ENCODE data around the gene TPK1. TPM values are rescaled to one million over a fixed set of nuclear protein-coding genes. Genes with fewer than 3 reads are reported as not detected.

TPK1 gene
- total and polyA plus RNA-seq, 4 donors: 6.7 to 14.1 (median 12.4) TPM

DNA sequence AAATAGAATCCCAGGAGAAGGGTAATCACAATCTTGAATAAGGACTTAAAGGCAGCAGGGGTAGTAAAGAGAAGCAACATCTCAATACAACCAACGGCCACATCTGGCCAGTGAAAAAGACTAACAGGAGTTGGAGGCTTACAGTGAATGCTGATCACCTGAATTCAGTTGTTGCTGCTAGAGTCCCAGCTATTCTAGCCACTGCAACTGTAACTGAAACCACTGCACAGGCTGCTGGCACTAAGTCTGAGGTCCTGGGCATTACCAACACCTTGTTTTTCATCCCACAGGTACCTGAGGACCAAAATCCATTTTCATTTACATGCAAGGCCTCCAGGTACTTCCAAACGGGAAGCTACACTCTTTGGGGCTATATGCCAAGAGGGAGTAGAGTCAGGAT, 44.4 kb downstream of the TPK1 start:
- no peak for ATAC-seq (ENCODE audit: low FRiP score)
- H3K4me3 ChIP-seq (ENCODE audit: low read length in 2 of 2): no peak overlapping the region
- no peaks in the 10 kb centered on the region for H3K36me3 ChIP-seq (ENCODE audit: control insufficient read depth in 1 of 2, insufficient read depth in 2 of 2, low read length in 1 of 2)

DNA sequence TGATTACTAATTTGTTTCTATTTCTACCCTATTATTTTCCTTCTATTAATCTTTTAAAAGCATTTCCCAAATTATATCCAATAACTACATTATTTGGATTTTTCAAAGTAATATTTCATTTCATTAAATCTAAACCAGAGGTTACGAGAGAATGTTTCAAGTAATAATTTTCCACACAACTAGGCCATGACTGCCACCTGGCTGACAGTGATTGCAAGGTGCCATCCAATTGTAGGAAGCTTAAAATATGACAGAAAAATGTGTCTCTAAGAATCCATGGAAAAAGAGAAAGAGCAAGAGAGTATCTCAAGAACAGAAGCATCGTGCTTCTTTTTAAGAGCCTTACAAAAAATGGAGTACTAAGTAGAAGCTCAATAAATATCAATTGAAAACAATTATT, 48.7 kb downstream of the TPK1 start:
- no peak overlapping the region for H3K4me3 ChIP-seq (ENCODE audit: low read length in 2 of 2)
- DNase-seq (no peak), ATAC-seq (ENCODE audit: low FRiP score) (no peak)
- H3K27me3 ChIP-seq (ENCODE audit: control insufficient read depth in 1 of 2, insufficient read depth in 2 of 2, low read length in 1 of 2): no peaks in the 10 kb centered on the region
- intact Hi-C loops (cut with DNase I): loop anchor here (10.0 kb wide), 1 partner anchor 48 kb away; the partner anchor contains the start of gene TPK1 (in 2 of the 2)
- WGBS, 2 donors: 78 to 83% methylated on average over 2 of the region's 2 CpGs
- peaks cover 0 to 1% of the 10 kb centered on the region in 2 donors for H3K4me1 ChIP-seq (ENCODE audit: control insufficient read depth in 1 of 2, insufficient read depth in 2 of 2, low read length in 2 of 2)
- H3K9me3 ChIP-seq (ENCODE audit: control insufficient read depth, low read length): no peaks in the 10 kb centered on the region
- no peak overlapping the region for H3K27ac ChIP-seq (ENCODE audit: low read depth in 1 of 2, low read length in 2 of 2)
- no peaks in the 10 kb centered on the region for H3K36me3 ChIP-seq (ENCODE audit: control insufficient read depth in 1 of 2, insufficient read depth in 2 of 2, low read length in 1 of 2)

More for the DNA sequence above, 44.4 kb downstream of the TPK1 start:
- no peaks in the 10 kb centered on the region for H3K4me1 ChIP-seq (ENCODE audit: control insufficient read depth in 1 of 2, insufficient read depth in 2 of 2, low read length in 2 of 2)
- intact Hi-C loops (cut with DNase I): no loop called here
- DNase-seq: no peak
- H3K27ac ChIP-seq (ENCODE audit: low read depth in 1 of 2, low read length in 2 of 2): no peak overlapping the region
- 78 to 80% methylated on average over 2 of the region's 2 CpGs for WGBS, 2 donors
- no peaks in the 10 kb centered on the region for H3K9me3 ChIP-seq (ENCODE audit: control insufficient read depth, low read length)
- no peaks in the 10 kb centered on the region for H3K27me3 ChIP-seq (ENCODE audit: control insufficient read depth in 1 of 2, insufficient read depth in 2 of 2, low read length in 1 of 2)

GRCh38 chr7:144786522-144786921, 49.3 kb downstream of the TPK1 start:
- H3K4me1 ChIP-seq (ENCODE audit: control insufficient read depth in 1 of 2, insufficient read depth in 2 of 2, low read length in 2 of 2): peaks cover 0 to 1% of the 10 kb centered on the region in 2 donors
- no peak overlapping the region for H3K27ac ChIP-seq (ENCODE audit: low read depth in 1 of 2, low read length in 2 of 2)
- 90 to 96% methylated on average over 2 of the region's 2 CpGs for WGBS, 2 donors
- no peak overlapping the region for H3K4me3 ChIP-seq (ENCODE audit: low read length in 2 of 2)
- no peaks in the 10 kb centered on the region for H3K36me3 ChIP-seq (ENCODE audit: control insufficient read depth in 1 of 2, insufficient read depth in 2 of 2, low read length in 1 of 2)
- DNase-seq (no peak), ATAC-seq (ENCODE audit: low FRiP score) (no peak)
- H3K9me3 ChIP-seq (ENCODE audit: control insufficient read depth, low read length): no peaks in the 10 kb centered on the region
- H3K27me3 ChIP-seq (ENCODE audit: control insufficient read depth in 1 of 2, insufficient read depth in 2 of 2, low read length in 1 of 2): no peaks in the 10 kb centered on the region
- intact Hi-C loops (cut with DNase I): loop anchor here (10.0 kb wide), 1 partner anchor 48 kb away; the partner anchor contains the start of gene TPK1 (in 2 of the 2)

DNA sequence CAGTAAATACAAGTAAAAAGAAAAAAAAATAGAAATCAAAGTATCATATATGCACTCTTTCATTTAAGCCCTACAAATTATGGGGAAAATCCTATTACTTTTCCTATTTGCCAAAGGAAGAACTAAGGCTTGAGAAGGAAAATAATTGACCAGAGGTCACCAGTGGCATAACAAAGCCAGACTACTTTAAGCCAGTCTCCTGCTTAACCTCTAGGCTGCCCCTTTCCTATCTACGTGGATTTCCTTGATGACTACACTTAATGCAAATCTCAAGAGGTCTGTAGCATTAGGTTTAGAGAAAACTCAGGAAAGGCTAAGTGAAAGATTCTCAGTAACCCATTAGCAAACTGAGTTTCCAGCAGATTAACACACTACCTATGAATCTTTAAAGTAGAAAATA, 49.8 kb downstream of the TPK1 start:
- no peak for ATAC-seq (ENCODE audit: low FRiP score)
- intact Hi-C loops (cut with DNase I): loop anchor here (10.0 kb wide), 1 partner anchor 49 kb away; the partner anchor contains the start of gene TPK1 (in 2 of the 2)
- no peaks in the 10 kb centered on the region for H3K27me3 ChIP-seq (ENCODE audit: control insufficient read depth in 1 of 2, insufficient read depth in 2 of 2, low read length in 1 of 2)
- peaks cover 0 to 1% of the 10 kb centered on the region in 2 donors for H3K4me1 ChIP-seq (ENCODE audit: control insufficient read depth in 1 of 2, insufficient read depth in 2 of 2, low read length in 2 of 2)
- DNase-seq: no peak
- 92% methylated on average over 1 of the region's 1 CpG for WGBS, 2 donors
- H3K4me3 ChIP-seq (ENCODE audit: low read length in 2 of 2): no peak overlapping the region
- no peaks in the 10 kb centered on the region for H3K9me3 ChIP-seq (ENCODE audit: control insufficient read depth, low read length)
- H3K27ac ChIP-seq (ENCODE audit: low read depth in 1 of 2, low read length in 2 of 2): no peak overlapping the region
- no peaks in the 10 kb centered on the region for H3K36me3 ChIP-seq (ENCODE audit: control insufficient read depth in 1 of 2, insufficient read depth in 2 of 2, low read length in 1 of 2)

DNA sequence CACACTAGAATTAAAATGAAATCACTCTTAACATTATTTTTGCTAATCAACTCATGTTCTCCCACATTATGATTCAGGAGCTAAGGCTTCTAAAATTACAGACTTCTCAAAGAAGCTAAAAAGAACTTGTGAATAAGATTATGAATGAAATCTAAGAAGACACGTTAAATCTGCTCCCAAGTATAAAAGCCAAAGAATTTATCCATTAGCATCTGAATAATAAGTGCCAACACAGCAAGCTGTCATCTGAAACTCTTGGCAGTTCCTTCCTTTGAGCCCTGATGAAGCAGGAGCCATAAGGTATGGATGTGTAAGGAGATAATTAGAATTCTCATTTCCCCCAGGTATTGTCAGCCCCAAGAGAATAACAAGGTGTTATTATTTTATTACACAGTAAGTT, 50.3 kb downstream of the TPK1 start:
- H3K4me3 ChIP-seq (ENCODE audit: low read length in 2 of 2): no peak overlapping the region
- ATAC-seq (ENCODE audit: low FRiP score): no peak

DNA sequence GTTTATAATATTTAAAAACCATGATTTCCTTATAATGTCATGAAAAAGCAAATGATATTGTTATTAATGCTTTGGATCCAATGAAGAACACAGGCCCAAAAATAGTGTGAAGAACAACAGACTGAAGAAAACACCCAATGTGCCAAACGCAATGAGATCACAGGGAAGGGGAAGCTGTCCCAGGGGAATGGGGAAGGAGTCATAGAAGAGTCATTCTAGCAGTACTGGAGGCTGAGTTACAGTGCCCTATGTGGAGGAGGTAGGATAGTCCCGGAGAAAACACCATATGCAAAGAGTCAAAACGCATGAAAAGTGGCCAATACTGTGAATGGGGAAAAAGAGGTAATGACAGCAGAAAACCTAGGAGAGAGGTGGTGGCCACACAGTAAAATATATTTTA, 50.9 kb downstream of the TPK1 start:
- DNase-seq (no peak), ATAC-seq (ENCODE audit: low FRiP score) (peak; percentile 84)
- H3K27me3 ChIP-seq (ENCODE audit: control insufficient read depth in 1 of 2, insufficient read depth in 2 of 2, low read length in 1 of 2): no peaks in the 10 kb centered on the region
- WGBS, 2 donors: 26 to 30% methylated on average over 3 of the region's 3 CpGs
- no peak overlapping the region for H3K4me3 ChIP-seq (ENCODE audit: low read length in 2 of 2)
- no peaks in the 10 kb centered on the region for H3K9me3 ChIP-seq (ENCODE audit: control insufficient read depth, low read length)
- H3K27ac ChIP-seq (ENCODE audit: low read depth in 1 of 2, low read length in 2 of 2): no peak overlapping the region
- intact Hi-C loops (cut with DNase I): loop anchor here (10.0 kb wide), 1 partner anchor 50 kb away; the partner anchor contains the start of gene TPK1 (in 2 of the 2)
- no peaks in the 10 kb centered on the region for H3K36me3 ChIP-seq (ENCODE audit: control insufficient read depth in 1 of 2, insufficient read depth in 2 of 2, low read length in 1 of 2)
- H3K4me1 ChIP-seq (ENCODE audit: control insufficient read depth in 1 of 2, insufficient read depth in 2 of 2, low read length in 2 of 2): peaks cover 0 to 1% of the 10 kb centered on the region in 2 donors

More for the DNA sequence above, 50.3 kb downstream of the TPK1 start:
- H3K9me3 ChIP-seq (ENCODE audit: control insufficient read depth, low read length): no peaks in the 10 kb centered on the region
- H3K27me3 ChIP-seq (ENCODE audit: control insufficient read depth in 1 of 2, insufficient read depth in 2 of 2, low read length in 1 of 2): no peaks in the 10 kb centered on the region
- DNase-seq: no peak
- H3K36me3 ChIP-seq (ENCODE audit: control insufficient read depth in 1 of 2, insufficient read depth in 2 of 2, low read length in 1 of 2): no peaks in the 10 kb centered on the region
- H3K4me1 ChIP-seq (ENCODE audit: control insufficient read depth in 1 of 2, insufficient read depth in 2 of 2, low read length in 2 of 2): peaks cover 0 to 1% of the 10 kb centered on the region in 2 donors
- intact Hi-C loops (cut with DNase I): loop anchor here (10.0 kb wide), 1 partner anchor 49 kb away; the partner anchor contains the start of gene TPK1 (in 2 of the 2)
- 47 to 76% methylated on average over 1 of the region's 1 CpG for WGBS, 2 donors
- no peak overlapping the region for H3K27ac ChIP-seq (ENCODE audit: low read depth in 1 of 2, low read length in 2 of 2)

DNA sequence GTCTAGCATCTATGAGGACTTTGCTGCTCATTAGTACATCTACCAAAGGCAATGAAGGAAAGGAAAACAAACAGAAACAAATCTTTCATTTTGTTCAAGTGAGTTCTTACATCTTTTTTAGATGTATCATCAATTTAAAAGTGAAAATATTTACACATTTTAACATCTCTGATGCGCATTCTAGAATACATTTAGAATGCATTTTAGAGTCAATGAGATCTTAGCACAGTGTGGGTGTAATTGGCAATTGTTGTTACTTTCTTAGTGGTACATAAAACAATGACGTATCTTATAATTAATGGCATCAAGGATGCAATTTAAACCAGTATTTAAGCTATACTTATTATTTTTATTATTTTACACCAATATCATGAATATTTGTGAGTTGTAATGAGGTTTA, 51.4 kb downstream of the TPK1 start:
- H3K36me3 ChIP-seq (ENCODE audit: control insufficient read depth in 1 of 2, insufficient read depth in 2 of 2, low read length in 1 of 2): no peaks in the 10 kb centered on the region
- WGBS, 2 donors: 81 to 82% methylated on average over 2 of the region's 2 CpGs
- H3K4me3 ChIP-seq (ENCODE audit: low read length in 2 of 2): no peak overlapping the region
- peaks cover 0 to 1% of the 10 kb centered on the region in 2 donors for H3K4me1 ChIP-seq (ENCODE audit: control insufficient read depth in 1 of 2, insufficient read depth in 2 of 2, low read length in 2 of 2)
- no peak overlapping the region for H3K27ac ChIP-seq (ENCODE audit: low read depth in 1 of 2, low read length in 2 of 2)
- intact Hi-C loops (cut with DNase I): loop anchor here (10.0 kb wide), 1 partner anchor 50 kb away; the partner anchor contains the start of gene TPK1 (in 2 of the 2)
- H3K9me3 ChIP-seq (ENCODE audit: control insufficient read depth, low read length): no peaks in the 10 kb centered on the region
- H3K27me3 ChIP-seq (ENCODE audit: control insufficient read depth in 1 of 2, insufficient read depth in 2 of 2, low read length in 1 of 2): no peaks in the 10 kb centered on the region
- no peak for DNase-seq
- ATAC-seq (ENCODE audit: low FRiP score): no peak

DNA sequence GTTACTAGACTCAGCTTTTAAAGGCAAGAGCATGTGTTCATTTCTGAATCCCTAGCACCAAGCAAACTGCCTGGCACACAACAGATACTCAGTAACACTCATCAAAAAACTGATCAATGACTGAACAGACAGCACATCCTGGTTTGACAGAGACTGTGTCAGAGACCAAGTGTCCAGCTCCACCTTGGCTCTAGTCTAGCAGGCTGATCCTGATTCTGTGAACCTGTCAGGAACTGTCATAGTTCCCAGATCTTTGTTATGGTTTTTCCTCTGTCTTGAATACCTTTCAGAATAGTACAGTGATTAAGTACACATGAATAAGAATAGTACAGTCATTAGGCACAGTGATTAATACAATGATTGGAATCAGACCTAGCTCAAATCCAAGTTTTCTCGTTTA, 53.0 kb downstream of the TPK1 start:
- H3K4me3 ChIP-seq (ENCODE audit: low read length in 2 of 2): no peak overlapping the region
- intact Hi-C loops (cut with DNase I): loop anchor here (10.0 kb wide), 1 partner anchor 52 kb away; the partner anchor contains the start of gene TPK1 (in 2 of the 2)
- 28 to 33% methylated on average over 1 of the region's 1 CpG for WGBS, 2 donors
- ATAC-seq (ENCODE audit: low FRiP score): no peak
- DNase-seq: no peak
- H3K27me3 ChIP-seq (ENCODE audit: control insufficient read depth in 1 of 2, insufficient read depth in 2 of 2, low read length in 1 of 2): no peaks in the 10 kb centered on the region
- peaks cover 0 to 1% of the 10 kb centered on the region in 2 donors for H3K4me1 ChIP-seq (ENCODE audit: control insufficient read depth in 1 of 2, insufficient read depth in 2 of 2, low read length in 2 of 2)
- H3K27ac ChIP-seq (ENCODE audit: low read depth in 1 of 2, low read length in 2 of 2): no peak overlapping the region
- no peaks in the 10 kb centered on the region for H3K9me3 ChIP-seq (ENCODE audit: control insufficient read depth, low read length)
- no peaks in the 10 kb centered on the region for H3K36me3 ChIP-seq (ENCODE audit: control insufficient read depth in 1 of 2, insufficient read depth in 2 of 2, low read length in 1 of 2)

DNA sequence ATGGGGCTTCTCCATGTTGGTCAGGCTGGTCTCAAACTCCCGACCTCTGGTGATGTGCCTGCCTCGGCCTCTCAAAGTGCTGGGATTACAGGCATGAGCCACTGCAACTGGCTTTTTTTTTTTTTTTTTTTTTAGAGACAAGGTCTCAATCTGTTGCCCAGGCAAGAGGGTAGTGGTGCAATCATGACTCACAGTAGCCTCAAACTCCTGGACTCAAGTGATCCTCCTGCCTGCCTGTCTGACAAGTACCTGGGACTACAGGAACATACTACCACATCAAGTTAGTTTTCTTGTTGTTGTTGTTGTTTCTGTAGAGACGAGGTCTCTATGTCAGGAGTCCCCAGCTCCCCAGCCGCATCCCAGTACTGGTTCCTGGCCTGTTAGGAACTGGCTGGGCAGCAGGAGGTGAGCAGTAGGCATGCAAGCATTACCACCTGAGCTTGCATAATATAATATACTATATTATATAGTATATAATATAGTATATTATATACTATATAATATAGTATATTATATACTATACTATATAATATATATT, 55.7 kb downstream of the TPK1 start:
- DNase-seq (no peak), ATAC-seq (ENCODE audit: low FRiP score) (no peak)
- no peak overlapping the region for H3K4me3 ChIP-seq (ENCODE audit: low read length in 2 of 2)
- H3K4me1 ChIP-seq (ENCODE audit: control insufficient read depth in 1 of 2, insufficient read depth in 2 of 2, low read length in 2 of 2): no peaks in the 10 kb centered on the region
- no peaks in the 10 kb centered on the region for H3K27me3 ChIP-seq (ENCODE audit: control insufficient read depth in 1 of 2, insufficient read depth in 2 of 2, low read length in 1 of 2)
- 95 to 97% methylated on average over 4 of the region's 4 CpGs for WGBS, 2 donors
- no peaks in the 10 kb centered on the region for H3K36me3 ChIP-seq (ENCODE audit: control insufficient read depth in 1 of 2, insufficient read depth in 2 of 2, low read length in 1 of 2)
- H3K27ac ChIP-seq (ENCODE audit: low read depth in 1 of 2, low read length in 2 of 2): no peak overlapping the region
- no peaks in the 10 kb centered on the region for H3K9me3 ChIP-seq (ENCODE audit: control insufficient read depth, low read length)
- intact Hi-C loops (cut with DNase I): loop anchor here (10.0 kb wide), 1 partner anchor 55 kb away; the partner anchor contains the start of gene TPK1 (in 2 of the 2)

All from aorta (tissue), 5 donors.